Measurements from ENCODE around the gene DGKG. TPM values are rescaled to one million over a fixed set of nuclear protein-coding genes. Genes with fewer than 3 reads are reported as not detected.

Gene DGKG
- total and polyA plus RNA-seq, 8 donors = 4.2 to 7.6 (median 5.5) TPM

- intact Hi-C loops (cut with DNase I) = no loop called here
- Histone ChIP-seq H3K27me3 (no peaks in the 10 kb centered on the region), H3K4me1 (no peaks in the 10 kb centered on the region), H3K36me3 (no peaks in the 10 kb centered on the region), H3K27ac (no peak overlapping the region), H3K4me3 (no peak overlapping the region), H3K9me3 (no peaks in the 10 kb centered on the region)
- ATAC-seq (no peak), DNase-seq (no peak)
- TF ChIP-seq CTCF (IDR thresholded peaks at IDR 0.05) = no peak
These were observed 38.6 kb upstream of the DGKG start for GRCh38 chr3:186400662-186401061.

- no peak for TF ChIP-seq CTCF (IDR thresholded peaks at IDR 0.05)
- ATAC-seq (no peak), DNase-seq (no peak)
- Histone ChIP-seq H3K4me3 (no peak overlapping the region), H3K27ac (no peak overlapping the region), H3K36me3 (no peaks in the 10 kb centered on the region), H3K9me3 (no peaks in the 10 kb centered on the region), H3K4me1 (no peaks in the 10 kb centered on the region), H3K27me3 (no peaks in the 10 kb centered on the region)
- intact Hi-C loops (cut with DNase I) = no loop called here
These were observed 38.0 kb upstream of the DGKG start for GRCh38 chr3:186400026-186400425.

- no peak for DNase-seq
- no peak overlapping the region for H3K4me3 ChIP-seq
- ATAC-seq = no peak
- no peaks in the 10 kb centered on the region for H3K9me3 ChIP-seq
- H3K27ac ChIP-seq = no peak overlapping the region
- H3K36me3 ChIP-seq = no peaks in the 10 kb centered on the region
- intact Hi-C loops (cut with DNase I) = no loop called here
- TF ChIP-seq CTCF (IDR thresholded peaks at IDR 0.05) = no peak
- H3K4me1 ChIP-seq = no peaks in the 10 kb centered on the region
- H3K27me3 ChIP-seq = no peaks in the 10 kb centered on the region
These were observed 32.7 kb upstream of the DGKG start for GRCh38 chr3:186394566-186395217.

GRCh38 chr3:186386883-186387560 is 25.0 kb upstream of the DGKG start:
- TF ChIP-seq CTCF (IDR thresholded peaks at IDR 0.05) = no peak
- Histone ChIP-seq H3K36me3 (no peaks in the 10 kb centered on the region), H3K9me3 (no peaks in the 10 kb centered on the region), H3K4me1 (no peaks in the 10 kb centered on the region), H3K27me3 (no peaks in the 10 kb centered on the region), H3K27ac (no peak overlapping the region), H3K4me3 (no peak overlapping the region)
- DNase-seq (no peak), ATAC-seq (no peak)
- intact Hi-C loops (cut with DNase I) = no loop called here

- no peak for ATAC-seq
- no peaks in the 10 kb centered on the region for H3K36me3 ChIP-seq
- TF ChIP-seq CTCF (IDR thresholded peaks at IDR 0.05) = no peak
- H3K4me1 ChIP-seq = no peaks in the 10 kb centered on the region
- no peak overlapping the region for H3K4me3 ChIP-seq
- intact Hi-C loops (cut with DNase I) = no loop called here
- H3K9me3 ChIP-seq = no peaks in the 10 kb centered on the region
- DNase-seq = no peak
- no peaks in the 10 kb centered on the region for H3K27me3 ChIP-seq
- no peak overlapping the region for H3K27ac ChIP-seq
These were observed 24.0 kb upstream of the DGKG start for GRCh38 chr3:186385856-186386602.

Data from left lung (tissue), 10 donors.